HepG2 (cell line): ENCODE data around the gene TOP1. TPM values are rescaled to one million over a fixed set of nuclear protein-coding genes. Genes with fewer than 3 reads are reported as not detected.

Experiments
- ATRX ChIP-seq: sonication (generic); formaldehyde crosslinking; IDR thresholded peaks from 2 replicates; pipeline ENCODE4 v1.4.0; 2020; ENCODE audit warnings: missing genetic modification reagents, borderline replicate concordance
- CAMTA2 ChIP-seq: sonication (generic); formaldehyde crosslinking; IDR thresholded peaks from 2 replicates; pipeline ENCODE4 v1.4.0; 2020; ENCODE audit warnings: mild to moderate bottlenecking, missing genetic modification reagents, borderline replicate concordance
- CTCF ChIP-seq: sonication (generic); formaldehyde crosslinking; IDR thresholded peaks from 2 replicates; pipeline ENCODE4 v1.5.0; 2020; ENCODE audit warnings: mild to moderate bottlenecking, missing genetic modification reagents, moderate library complexity
- ELF3 ChIP-seq: IDR thresholded peaks from 2 replicates; pipeline ENCODE4 v1.6.1; 2016; ENCODE audit warnings: missing genetic modification reagents, missing compliant biosample characterization
- FOXO4 ChIP-seq: sonication (generic); formaldehyde crosslinking; conservative IDR thresholded peaks from 2 replicates; pipeline ENCODE4 v1.8.1; 2023; ENCODE audit warnings: missing genetic modification reagents
- GLMP ChIP-seq: sonication (generic); formaldehyde crosslinking; IDR thresholded peaks from 2 replicates; pipeline ENCODE4 v1.9.0; 2021; ENCODE audit warnings: missing genetic modification reagents, mild to moderate bottlenecking, borderline replicate concordance
- HNF4A ChIP-seq: sonication (generic); formaldehyde crosslinking; IDR thresholded peaks from 2 replicates; pipeline ENCODE4 v1.4.0; 2020; ENCODE audit warnings: missing genetic modification reagents
- HNF4G ChIP-seq, 2 experiments: sonication (generic) in 1 of 2; formaldehyde crosslinking in 1 of 2; IDR thresholded peaks; 2 replicates each; pipeline versions ENCODE4 v1.4.0 to v1.6.1; 2011 to 2020; ENCODE audit warnings: borderline replicate concordance in 2 of 2, low read depth in 2 of 2, mild to moderate bottlenecking in 2 of 2, low read length in 1 of 2, missing genetic modification reagents in 1 of 2, moderate library complexity in 1 of 2
- HOXA7 ChIP-seq: sonication (generic); formaldehyde crosslinking; IDR thresholded peaks from 2 replicates; pipeline ENCODE4 v1.8.1; 2022; ENCODE audit warnings: mild to moderate bottlenecking, missing genetic modification reagents, moderate library complexity
- ISL2 ChIP-seq: sonication (generic); formaldehyde crosslinking; IDR thresholded peaks from 2 replicates; pipeline ENCODE4 v1.5.0; 2020; ENCODE audit warnings: missing genetic modification reagents
- MED1 ChIP-seq: sonication (generic); formaldehyde crosslinking; IDR thresholded peaks from 2 replicates; pipeline ENCODE4 v1.4.0; 2020; ENCODE audit warnings: missing genetic modification reagents
- NR2F1 ChIP-seq, 2 experiments: fragments of 450-650 bp in 1 of 2; formaldehyde crosslinking in 1 of 2; IDR thresholded peaks; 2 replicates each; pipeline versions ENCODE4 v1.5.0 to v1.6.1; 2016 to 2020; ENCODE audit warnings: mild to moderate bottlenecking in 1 of 2, missing compliant biosample characterization in 1 of 2, missing genetic modification reagents in 1 of 2, moderate library complexity in 1 of 2
- NR2F6 ChIP-seq, 2 experiments: IDR thresholded peaks; 2 replicates each; pipeline ENCODE4 v1.6.1; 2016; ENCODE audit warnings: antibody characterized with exemption in 1 of 2, mild to moderate bottlenecking in 1 of 2
- RARA ChIP-seq: IDR thresholded peaks from 2 replicates; pipeline ENCODE4 v1.6.1; 2016; ENCODE audit warnings: missing genetic modification reagents, missing compliant biosample characterization
- RFXANK ChIP-seq: IDR thresholded peaks from 2 replicates; pipeline ENCODE4 v1.6.1; 2016
- TGIF2 ChIP-seq: IDR thresholded peaks from 2 replicates; pipeline ENCODE4 v1.6.1; 2016; ENCODE audit warnings: control low read depth, missing compliant biosample characterization
- TP53 ChIP-seq: sonication (generic); formaldehyde crosslinking; conservative IDR thresholded peaks from 2 replicates; pipeline ENCODE4 v1.4.0; 2020; ENCODE audit warnings: missing genetic modification reagents
- ZFAT ChIP-seq: sonication (generic); formaldehyde crosslinking; conservative IDR thresholded peaks from 2 replicates; pipeline ENCODE4 v1.8.1; 2023; ENCODE audit warnings: missing genetic modification reagents, inconsistent platforms
- ZNF296 ChIP-seq: sonication (generic); formaldehyde crosslinking; conservative IDR thresholded peaks from 2 replicates; pipeline ENCODE4 v1.5.0; 2020; ENCODE audit warnings: mild to moderate bottlenecking, missing genetic modification reagents
- ZNF574 ChIP-seq: sonication (generic); formaldehyde crosslinking; IDR thresholded peaks from 2 replicates; pipeline ENCODE4 v1.4.0; 2020; ENCODE audit warnings: missing genetic modification reagents
- ZNF644 ChIP-seq: IDR thresholded peaks from 2 replicates; pipeline ENCODE4 v1.6.1; 2016; ENCODE audit warnings: low read depth
- polyA plus RNA-seq, 8 experiments: library from polyadenylated mRNA; depleted of rRNA in 3 of 8; stranded (reverse) in 7 of 8; unstranded in 1 of 8; fragments of >200 nt; fragmentation: Illumina TruSeq in 4 of 8; extraction: Trizol in 4 of 8; gene quantifications; 2 replicates each; pipeline versions ENCODE4 v1.2.1 to v1.2.3, GENCODE V29; 2011 to 2016; ENCODE audit warnings: low read depth in 4 of 8, missing spikeins in 1 of 8, mixed read lengths in 1 of 8; ENCODE audit not compliant: insufficient read depth in 1 of 8
- total RNA-seq, 5 experiments: library from RNA; depleted of rRNA; stranded (reverse); fragments of >200 nt; fragmentation: Illumina TruSeq; extraction: Trizol; gene quantifications; 2 replicates each; pipeline ENCODE4 v1.2.3, GENCODE V29; 2016; ENCODE audit warnings: low read depth in 1 of 5

Gene TOP1
- total and polyA plus RNA-seq, 2 of the 13 experiments (the other 11 are each of a cell fraction or from before 2014, with no cell fraction given): 10.2 to 19.4 TPM

DNA sequence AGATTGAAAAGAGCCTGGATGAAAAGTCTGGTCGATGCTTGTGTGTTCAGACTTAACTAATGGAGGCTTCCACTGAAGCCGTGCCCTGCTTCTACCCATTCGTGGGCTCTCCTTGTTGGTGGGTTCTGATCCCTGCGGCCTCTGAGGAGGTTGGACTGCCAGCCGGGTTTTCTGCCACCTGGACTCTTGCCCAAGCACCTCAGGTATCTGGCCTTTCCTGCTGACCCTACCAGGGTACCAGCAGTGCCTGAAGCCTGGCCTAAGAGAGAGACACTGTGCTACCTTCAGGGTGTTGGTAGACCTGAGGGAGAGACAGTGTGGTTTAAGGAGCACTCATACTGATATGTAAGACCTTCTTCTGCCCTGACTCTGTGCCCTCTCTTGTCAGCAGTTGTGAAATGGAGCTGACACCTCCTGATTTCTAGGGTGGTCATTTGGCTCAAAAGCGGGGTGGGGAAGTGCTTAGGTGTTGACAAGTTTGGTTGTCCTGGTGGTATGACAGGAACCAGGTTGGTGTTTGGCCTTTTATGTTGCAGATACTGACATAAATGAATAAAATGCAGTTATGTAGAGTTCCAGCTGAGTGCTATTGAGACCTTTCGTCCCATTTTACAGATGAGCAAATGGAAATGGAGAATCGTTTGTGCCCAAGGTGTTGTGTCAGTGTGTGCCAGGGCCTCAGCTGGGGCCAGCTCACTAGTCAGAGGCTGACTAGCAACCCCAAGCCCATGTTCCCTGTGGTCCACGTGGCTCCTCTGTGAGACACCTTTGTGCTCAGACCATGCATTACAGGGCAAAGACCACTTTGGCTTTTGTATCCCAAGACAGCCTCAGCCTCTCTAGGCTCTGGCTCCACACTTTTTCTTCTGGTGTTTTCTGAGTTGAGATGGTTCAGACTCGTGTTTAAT is 111.9 kb downstream of the TOP1 start (continued):
- TF ChIP-seq ZNF296 (CRISPR knock-in tag): 0 out of 2 replicates have a peak, but pooled peaks have one; percentile 30
- TF ChIP-seq NR2F6 (IDR thresholded peaks at IDR 0.05): no peak; the same call in 1 of the 2 replicates
- TF ChIP-seq NR2F6 (CRISPR knock-in tag; IDR thresholded peaks at IDR 0.05): peak; percentile 18; the same call in 1 of the 2 replicates
- TF ChIP-seq NR2F1 (CRISPR knock-in tag; IDR thresholded peaks at IDR 0.05): peak in 1 of 2 experiments; percentile 23; a peak in 1 of 4 replicates
- 0 out of 2 replicates have a peak, but pooled peaks have one; percentile 61 for TF ChIP-seq TP53 (CRISPR knock-in tag)
- no peak for TF ChIP-seq GLMP (CRISPR knock-in tag)
- peak; percentile 94 for TF ChIP-seq HNF4A (CRISPR knock-in tag)
- TF ChIP-seq RFXANK: no peak
- TF ChIP-seq CTCF (CRISPR knock-in tag): peak; percentile 1; the same call in 1 of the 2 replicates
- TF ChIP-seq HOXA7 (CRISPR knock-in tag): no peak
- TF ChIP-seq ISL2 (CRISPR knock-in tag): 0 out of 2 replicates have a peak, but pooled peaks have one; percentile 43
- TF ChIP-seq CAMTA2 (CRISPR knock-in tag): no peak
- TF ChIP-seq RARA (CRISPR knock-in tag): 0 out of 2 replicates have a peak, but pooled peaks have one; percentile 30
- peak; percentile 74; the same call in 1 of the 2 replicates for TF ChIP-seq HNF4G (IDR thresholded peaks at IDR 0.05; ENCODE audit: borderline replicate concordance, low read depth, low read length)
- TF ChIP-seq HNF4G (CRISPR knock-in tag; IDR thresholded peaks at IDR 0.05; ENCODE audit: borderline replicate concordance, low read depth): 0 out of 2 replicates have a peak, but pooled peaks have one; percentile 15
- peak; percentile 34; the same call in 1 of the 2 replicates for TF ChIP-seq ELF3 (CRISPR knock-in tag)
- no peak for TF ChIP-seq ZFAT (CRISPR knock-in tag)
- TF ChIP-seq MED1 (CRISPR knock-in tag): peak; percentile 60
- peak; percentile 89 for TF ChIP-seq ZNF644
- TF ChIP-seq TGIF2 (CRISPR knock-in tag): peak; percentile 62; the same call in 1 of the 2 replicates
- TF ChIP-seq FOXO4: no peak
- 0 out of 2 replicates have a peak, but pooled peaks have one; percentile 18 for TF ChIP-seq ATRX (CRISPR knock-in tag)
- peak; percentile 69 for TF ChIP-seq ZNF574
